NCI-H2171 (cell line): ENCODE results near the gene SERPINA12.

Source experiments
- DNase-seq: peaks from one replicate; lab custom pipeline; 2025; lab: John Stamatoyannopoulos, UW

SERPINA12 gene, protein sequence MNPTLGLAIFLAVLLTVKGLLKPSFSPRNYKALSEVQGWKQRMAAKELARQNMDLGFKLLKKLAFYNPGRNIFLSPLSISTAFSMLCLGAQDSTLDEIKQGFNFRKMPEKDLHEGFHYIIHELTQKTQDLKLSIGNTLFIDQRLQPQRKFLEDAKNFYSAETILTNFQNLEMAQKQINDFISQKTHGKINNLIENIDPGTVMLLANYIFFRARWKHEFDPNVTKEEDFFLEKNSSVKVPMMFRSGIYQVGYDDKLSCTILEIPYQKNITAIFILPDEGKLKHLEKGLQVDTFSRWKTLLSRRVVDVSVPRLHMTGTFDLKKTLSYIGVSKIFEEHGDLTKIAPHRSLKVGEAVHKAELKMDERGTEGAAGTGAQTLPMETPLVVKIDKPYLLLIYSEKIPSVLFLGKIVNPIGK

DNA sequence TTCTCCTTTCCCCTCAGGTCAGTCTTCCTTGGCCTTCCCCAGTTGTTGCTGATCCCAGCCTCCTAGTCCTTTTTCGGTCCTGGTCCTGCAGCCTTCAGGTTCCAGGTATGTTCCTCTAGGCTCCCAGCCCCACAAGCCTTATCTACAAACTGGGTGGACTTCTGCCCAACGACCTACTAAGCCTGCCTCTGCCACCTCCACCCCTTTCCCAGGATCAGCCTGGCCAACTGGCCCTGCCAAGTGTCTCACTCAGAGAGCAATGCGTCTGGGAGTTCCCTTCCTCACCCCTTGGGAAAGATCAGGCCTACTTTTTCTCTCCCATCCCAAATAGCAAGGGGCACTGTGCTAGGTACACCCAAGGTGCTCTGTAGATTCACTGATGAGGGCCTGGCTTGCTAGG lies at the start of gene SERPINA12:
TSS of gene SERPINA12 (minus strand) at position 114 of the 400 bp plus-strand sequence. CDS start 11,072 bp downstream, outside the sequence.
- DNase-seq: no peak

DNA sequence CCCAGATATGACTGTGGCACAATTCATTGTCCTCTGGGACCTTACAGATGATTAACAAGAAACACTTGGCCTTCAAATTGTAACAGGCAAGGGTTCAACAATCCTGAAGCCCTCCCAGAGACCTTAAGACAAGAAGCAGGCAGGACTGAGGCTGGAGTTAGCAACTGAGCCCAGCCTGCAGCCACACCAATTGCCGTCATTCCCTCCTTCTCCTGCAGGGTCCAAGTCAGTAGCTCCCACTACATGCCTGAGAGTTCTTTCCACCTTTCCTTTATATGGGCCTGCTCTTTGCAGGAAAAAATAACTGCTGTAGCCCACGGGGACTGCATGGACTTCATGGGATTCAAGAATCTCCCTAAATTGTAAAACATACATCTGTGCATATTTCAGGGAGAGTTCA lies 49.6 kb upstream of the SERPINA12 start:
- no peak for DNase-seq

DNA sequence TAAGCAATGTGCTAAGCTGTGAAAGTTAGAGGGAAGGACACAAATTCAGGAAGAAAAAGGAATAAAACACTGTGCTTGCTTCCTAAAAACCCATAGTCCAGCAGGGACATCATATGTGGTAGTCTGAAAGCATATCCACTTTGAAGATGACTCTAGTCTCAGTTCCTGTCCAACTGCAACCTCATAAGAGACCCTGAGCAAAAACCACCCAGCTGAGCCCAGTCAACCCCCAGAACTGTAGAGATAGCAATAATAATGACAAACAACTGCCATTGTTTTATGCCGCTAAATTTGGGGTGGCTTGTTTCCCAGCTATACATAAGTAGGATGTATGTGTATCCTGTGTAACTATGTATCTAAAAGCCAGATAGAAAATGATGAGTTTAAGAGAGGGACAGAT lies 48.1 kb upstream of the SERPINA12 start:
- DNase-seq: no peak

DNA sequence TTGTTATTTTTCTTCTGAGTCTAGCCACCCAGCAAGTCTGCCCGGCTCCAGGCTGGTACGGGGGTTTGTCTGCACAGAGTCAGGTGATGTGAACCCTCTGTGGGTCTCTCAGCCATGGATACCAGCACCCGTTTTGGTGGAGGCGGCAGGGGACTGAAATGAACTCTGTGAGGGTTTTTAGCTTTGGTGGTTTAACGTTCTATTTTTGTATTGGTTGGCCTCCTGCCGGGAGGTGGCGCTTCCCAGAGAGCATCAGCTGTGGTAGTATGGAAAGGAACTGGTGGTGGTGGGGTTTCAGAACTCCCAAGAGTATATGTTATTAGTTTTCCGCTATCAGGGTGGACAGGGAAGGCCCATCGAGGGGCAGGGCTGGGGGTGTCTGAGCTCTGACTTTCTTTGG lies 46.7 kb upstream of the SERPINA12 start:
- DNase-seq: no peak

DNA sequence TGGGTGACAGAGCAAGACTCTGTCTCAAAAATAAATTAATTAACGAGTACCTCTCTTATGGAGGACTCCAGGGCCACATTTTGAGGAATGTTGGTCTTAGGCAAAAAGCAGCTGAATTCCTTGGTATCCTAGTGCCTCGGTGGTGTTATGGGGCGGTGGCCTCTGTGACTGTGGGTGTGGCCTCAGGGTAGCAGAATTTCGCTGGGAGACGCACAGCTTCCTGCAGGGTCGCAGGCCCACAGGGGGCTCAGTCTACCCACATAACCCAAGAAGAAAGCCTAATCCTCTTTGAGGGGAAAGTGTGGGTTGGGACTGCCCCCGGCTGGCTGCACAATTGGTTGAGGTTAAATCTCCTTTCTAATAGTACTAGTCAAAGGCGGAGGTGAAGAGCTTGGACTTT lies 40.8 kb upstream of the SERPINA12 start:
- no peak for DNase-seq

DNA sequence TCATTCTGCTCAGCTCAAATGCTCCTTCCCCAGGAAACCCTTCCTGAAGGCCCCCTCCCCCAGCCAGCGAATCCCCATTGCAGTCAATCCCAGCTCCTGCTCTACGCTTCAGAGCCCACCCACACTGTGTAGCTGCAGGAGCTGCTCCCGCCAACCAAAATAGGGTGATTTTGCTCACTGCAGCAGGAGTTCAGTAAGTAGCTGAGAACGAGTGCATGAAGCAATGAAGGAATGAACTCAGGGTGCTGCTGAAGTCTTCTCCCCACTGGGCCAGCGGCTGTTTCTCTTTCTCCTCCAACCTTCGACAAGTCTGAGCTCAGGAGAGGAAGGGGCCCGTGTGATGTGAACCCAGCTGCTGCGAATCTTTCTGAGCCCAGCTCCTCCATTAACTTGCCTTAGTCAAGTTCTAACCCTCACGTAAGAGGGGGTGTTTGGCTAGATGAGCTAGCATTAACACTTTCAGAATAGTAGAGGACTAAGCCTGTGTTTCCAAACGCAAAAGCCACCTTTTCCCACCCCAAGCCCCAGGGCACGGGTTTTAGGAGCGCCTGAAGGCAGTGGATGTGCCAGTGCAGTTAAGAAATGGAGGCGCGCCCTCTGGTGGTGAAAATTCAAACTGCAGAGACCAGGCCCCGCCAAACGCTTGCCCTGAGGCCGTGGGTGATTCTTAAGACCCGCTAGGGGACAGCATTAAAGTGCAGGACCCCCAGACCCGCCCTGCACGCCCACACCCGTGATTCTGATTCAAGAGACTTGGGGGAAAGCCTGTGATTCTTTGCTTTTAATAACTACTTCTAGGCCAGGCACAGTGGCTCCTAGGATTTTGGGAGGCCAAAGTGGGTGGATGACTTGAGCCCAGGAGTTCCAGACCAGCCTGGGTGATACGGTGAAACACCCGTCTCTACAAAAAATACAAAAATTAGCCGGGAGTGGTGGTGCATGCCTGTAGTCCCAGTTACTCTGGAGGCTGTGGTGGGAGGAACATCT lies 40.0 kb upstream of the SERPINA12 start:
- DNase-seq: peak; percentile 13

DNA sequence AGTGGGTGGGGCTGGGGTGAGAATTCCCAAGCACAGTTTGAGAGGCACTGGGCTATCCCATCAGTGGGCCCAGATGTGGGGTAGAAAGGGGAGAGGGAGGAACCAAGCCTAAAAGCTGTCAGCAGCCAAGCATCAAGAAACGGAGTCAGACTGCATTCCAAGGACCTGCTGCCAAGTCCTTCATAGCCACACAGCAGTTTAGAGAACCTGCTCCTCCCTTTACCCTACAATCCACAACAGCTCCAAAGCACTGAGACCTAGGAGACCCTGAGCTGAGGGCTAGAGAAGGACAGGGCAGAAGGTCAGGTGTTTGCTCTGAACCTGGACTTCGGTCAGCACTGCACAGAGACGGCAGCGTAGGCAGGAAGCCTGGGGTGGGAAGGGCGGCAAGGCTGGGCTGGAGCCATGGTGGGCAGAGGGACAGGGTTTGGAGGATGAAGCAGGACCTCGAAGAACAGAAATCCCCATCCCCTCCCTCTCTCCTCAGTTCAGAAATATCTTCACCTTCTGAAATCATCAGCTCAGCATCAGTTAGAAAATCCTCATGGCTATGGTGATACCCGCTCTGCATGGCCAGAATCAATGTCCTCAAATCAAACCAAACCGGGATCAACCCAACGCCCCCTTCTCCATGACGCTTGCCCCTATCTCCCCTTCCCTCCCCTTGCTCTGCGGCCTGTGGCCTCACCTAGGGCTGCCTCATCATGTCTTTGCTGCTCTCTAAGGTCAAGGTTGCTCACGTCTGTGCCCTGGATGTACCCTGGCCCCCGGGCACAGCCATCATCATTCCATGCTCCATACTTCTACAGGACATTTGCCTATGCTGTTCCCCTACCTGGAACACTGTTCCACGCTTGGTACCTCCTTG lies 39.1 kb upstream of the SERPINA12 start:
- DNase-seq: no peak

DNA sequence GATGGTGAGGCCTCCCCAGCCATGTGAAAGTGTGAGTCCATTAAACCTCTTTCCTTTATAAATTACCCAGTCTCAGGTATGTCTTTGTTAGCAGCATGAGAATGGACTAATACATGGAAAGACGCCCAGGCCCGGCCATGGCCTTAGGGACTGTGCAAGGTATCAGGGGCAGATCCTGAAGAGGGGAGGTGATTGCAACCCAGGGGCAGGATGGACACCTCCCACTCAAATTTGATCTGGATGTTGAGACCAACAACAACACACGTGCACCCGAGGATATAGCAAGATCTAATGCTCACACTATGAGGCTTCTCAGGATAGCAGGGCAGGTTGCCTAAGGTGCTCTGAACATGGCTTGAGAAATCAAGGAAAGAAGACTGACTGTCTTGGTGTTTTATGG lies 38.5 kb upstream of the SERPINA12 start:
- DNase-seq: no peak

DNA sequence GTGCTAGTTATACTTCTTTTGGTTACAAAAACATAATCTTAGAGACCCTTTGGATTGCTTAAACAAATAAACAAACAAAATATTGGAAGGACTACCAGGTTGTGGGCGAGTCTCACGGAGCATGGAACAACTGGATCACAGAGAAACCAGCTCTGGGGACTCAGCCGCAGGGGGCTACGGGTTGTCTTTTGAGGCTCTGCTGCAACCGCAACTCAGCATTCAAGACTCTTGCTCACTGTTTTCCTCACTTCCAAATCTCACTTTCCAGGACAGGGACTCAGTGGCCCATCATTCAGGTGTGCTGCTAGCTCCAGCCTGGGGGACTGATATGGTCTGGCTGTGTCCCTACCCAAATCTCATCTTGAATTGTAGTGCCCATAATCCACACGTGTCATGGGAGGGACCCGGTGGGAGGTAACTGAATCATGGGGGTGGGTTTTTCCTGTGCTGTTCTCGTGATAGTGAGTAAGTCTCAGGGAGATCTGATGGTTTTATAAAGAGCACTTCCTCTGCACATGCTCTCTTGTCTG lies 37.9 kb upstream of the SERPINA12 start:
- no peak for DNase-seq

DNA sequence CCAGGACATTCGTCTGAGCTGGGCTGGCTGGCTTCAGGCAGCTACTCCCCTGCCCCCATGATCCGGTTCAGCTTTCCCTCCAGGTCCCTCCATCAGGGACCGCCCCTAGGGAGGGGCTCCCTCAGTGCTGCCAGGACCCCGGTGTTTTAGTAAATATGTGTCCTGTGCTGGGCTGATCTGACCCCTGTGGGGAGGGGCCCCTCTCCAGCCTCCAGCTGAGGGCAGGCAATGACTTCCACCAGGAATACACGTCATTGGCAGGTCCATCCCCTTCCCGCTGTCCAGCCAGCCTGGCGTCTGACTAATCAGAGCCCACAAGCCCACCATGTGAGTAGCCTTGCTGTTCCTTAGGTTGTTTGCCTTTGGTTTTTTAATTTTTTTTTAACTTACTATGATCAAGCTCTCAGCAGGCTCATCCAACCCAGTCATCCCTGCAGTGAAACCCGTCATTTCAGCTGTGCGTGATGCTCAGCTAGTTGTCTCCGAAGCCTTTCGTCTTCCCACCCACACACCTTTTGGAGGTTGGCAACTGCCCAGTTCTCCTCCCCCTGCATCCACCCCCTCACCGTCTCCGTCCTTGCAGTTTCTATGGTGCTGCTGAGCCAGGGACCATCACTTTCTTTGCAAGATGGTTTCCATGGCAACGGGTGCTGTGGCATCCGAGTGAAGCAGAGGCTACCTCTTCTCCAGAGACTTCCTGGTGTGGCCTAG lies 36.0 kb upstream of the SERPINA12 start:
- DNase-seq: no peak

DNA sequence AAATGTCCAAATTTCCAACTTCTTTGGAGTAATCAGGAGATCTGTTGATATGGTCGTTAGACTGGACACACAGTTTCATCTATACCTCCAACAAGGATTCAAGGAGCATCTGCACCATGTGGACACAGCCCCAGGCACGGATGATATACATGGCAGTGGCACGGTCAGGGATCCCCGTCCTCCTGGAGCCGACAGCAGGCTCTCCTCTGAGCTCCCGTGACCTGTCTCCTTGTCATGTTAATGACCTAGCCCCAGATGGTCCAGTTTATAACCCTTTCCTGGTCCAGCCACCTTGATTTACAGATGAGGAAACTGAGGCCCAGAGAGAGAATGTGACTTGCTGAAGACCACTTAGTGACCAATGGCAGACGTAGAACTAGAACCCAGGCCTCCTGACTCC lies 35.5 kb upstream of the SERPINA12 start:
- DNase-seq: no peak

DNA sequence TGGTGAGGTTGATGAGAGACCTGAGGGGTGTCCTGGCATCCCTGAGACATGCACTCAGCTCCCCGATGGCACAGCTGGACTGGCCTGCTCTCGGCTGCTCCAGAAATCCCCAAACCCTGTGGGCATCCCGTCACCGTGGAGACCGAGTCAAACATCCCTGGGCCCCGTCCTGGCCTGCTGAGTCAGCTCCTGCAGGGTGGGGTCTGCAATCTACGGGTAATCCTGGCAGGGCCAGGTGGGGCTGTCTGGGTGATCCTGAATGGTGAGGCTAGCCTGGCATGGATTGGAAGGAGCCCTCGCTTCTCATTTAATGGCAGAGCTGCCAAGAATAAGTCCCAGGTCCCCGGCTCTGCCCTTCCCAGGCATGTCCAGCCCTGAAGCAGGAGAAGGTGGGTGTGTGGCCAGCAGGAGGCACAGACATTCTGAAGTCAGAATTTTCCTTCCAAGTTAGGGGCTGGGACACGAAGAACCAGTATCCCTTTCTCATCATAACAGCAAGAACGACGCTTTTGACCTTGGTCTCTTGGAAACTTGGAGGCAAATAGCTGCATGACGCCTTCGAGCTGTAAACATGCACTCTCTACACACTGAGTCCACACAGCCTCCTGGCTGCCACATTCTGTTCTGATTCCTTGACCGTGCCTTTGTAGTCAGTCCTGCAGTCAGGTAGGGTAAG lies 34.3 kb upstream of the SERPINA12 start:
- no peak for DNase-seq

DNA sequence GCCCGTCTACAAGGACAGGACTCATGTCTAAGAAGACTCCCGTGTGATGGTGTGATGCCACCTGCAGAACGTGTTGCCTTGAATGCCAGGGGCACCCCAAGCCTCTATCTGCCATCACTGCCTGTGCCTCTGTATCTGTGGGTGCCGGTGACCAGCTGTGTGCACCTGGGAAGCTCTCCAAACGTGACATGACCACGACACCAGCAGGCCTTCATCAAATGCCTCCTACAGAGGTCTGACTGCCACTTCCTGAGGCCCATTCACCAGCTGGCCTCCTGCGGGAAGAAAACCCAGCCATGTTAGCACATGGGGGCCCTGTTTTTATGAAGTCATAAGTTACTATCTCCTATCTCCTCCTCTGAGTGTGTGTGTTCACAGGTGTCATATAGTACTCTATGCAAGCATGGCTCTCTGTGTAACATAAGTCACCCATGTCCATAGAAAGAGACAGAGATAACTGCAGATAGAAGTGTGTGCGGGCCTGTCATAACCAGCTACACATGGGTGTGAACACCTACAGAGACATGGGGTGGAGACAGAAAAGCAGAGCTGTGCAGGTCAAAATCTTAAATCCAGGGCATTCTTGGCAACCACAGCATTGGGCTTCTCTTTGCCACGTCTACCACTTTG lies 33.7 kb upstream of the SERPINA12 start:
- DNase-seq: no peak

DNA sequence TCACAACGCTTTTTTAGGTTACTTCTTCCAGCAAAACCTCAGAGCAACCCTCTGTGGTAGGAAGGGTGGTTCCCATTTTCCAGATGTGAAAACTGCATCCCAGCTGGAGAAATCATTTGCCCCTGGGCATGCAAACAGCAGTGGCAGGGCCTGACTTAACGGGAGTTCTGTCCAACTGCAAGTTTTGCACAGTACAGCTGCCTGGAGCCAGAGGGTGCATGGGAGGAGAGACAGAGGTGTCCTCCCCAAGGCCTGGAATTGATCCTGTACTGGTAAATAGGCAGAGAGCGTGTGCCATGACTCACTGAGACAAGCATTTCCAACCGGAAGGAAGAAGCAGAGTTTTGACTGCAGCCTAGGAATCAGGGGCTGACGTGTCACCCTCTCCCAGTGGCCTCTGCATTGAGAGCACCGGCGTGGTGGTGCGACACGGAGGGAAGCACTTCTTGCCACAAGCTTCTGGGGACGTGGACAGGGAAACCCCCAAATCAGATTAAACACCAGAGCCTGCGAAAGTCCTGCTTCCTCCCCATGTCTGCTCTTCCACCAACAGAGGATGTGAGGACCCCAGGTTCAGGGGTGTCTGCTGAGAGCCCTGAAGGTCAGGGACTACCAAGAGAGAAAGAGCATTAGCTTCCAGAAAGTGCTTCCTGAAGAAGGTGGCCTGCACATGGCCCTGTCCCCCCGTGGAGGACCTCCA lies 33.0 kb upstream of the SERPINA12 start:
- no peak for DNase-seq

DNA sequence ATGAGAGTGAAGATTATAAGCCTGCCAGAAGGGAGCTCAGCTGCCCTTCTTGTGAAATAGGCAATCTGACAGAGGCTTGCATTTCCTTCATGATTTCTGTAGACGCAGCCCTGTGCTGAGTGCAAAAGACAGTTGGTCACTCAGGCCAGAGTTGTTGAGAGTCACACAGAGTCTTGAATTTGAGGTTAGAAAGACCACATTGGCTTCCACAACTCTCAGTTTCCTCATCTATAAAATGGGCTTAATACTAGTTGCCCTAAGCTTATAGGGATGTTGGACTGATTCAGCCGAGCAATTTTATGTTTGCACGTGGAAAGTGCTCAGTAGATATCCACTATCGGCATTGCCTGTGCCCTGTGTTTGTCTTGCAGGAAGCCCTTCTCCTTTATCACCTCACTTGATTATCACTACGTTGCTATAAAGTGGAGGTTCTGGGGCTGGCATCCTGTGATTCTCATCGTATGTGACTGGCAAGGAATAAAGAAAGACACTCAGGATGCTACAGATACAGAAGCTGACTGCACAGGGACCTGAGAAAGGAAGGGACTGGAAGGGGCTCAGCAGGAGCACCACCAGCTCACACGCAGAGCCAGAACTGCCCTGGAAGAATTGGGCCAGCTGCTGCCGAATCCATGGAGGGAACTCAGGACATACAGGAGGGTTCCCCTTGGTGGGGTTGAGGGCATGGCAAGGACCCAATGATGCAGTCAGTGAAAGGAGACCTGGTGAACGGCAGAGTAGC lies 32.1 kb upstream of the SERPINA12 start:
- DNase-seq: no peak

DNA sequence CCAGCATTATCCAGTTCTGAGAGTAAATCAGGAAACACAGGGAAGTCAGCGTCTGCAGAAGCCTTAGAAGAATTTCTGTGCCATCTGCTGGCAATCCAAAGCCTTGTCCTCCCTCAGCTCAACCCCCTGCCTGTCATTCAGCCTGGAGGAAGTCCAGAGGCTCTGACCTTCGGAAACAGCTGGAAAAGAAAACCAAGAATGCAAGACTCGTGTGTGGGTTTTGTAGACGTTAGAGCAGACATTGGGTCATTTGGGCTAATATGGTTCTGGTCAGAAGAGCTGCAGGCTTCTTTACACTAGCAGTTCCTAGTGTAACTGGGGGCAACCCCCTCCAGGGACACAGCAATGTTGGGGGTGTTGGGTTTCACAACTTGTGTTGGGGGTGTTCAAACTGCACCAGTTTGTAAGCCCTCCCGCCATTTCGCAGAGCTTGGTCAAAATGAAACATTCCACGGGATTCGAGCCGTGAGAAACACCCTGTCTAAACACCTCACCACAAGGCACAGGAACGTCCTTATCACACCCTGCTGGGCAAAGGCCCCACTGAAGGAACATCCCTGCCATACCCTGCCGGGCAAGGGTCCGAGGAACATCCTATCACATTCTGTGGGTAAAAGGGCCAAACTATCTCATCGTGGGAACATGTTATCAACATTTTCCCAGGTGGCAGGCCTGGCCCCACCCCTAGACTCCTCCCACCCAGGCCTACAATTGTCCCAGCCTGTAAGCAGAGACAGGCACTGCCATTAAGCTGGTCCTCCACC lies 30.9 kb upstream of the SERPINA12 start:
- no peak for DNase-seq

DNA sequence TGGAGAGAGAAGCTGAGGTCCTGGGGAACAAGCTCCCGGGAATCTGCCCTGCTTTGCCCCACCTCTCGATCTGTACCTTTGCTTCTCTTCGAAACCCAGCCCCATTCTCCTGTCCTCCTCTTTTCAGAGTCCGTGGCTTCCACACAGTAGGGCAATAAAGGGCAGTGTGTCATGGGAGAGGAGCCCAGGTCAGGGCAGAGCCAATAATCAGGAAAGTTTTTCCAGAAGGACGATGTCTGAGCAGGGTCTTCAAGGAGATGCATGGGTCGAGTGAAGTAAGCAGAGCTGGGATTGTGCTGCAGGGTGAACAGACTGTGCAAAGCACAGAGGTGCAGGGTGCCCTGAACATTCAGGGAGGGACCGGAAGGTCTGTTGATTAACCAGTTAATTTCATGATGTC lies 29.9 kb upstream of the SERPINA12 start:
- DNase-seq: no peak
